IMR-90 (cell line): ENCODE data around the gene TNS1. TPM values are rescaled to one million over a fixed set of nuclear protein-coding genes. Genes with fewer than 3 reads are reported as not detected.

Experiments used
- ATAC-seq: fragments of 200-7000 bp; cut with Tn5 transposase; 2 replicates; pipeline ENCODE4 v1.9.1; 2020; ENCODE audit warnings: low read depth, mild to moderate bottlenecking, moderate library complexity
- BruUV-seq: library from RNA; stranded (reverse); fragments of 400-500 nt; replicated peaks from 2 replicates; lab custom pipeline; 2021; lab: Mats Ljungman, UMichigan
- CTCF ChIA-PET: fragments of 300-600 bp; formaldehyde crosslinking; extraction: SDS; loops from one replicate; lab custom pipeline; 2021; ENCODE audit warnings: antibody characterized with exemption; lab: Yijun Ruan, JAX
- POLR2A ChIA-PET: fragments of 300-600 bp; sonication (Branson Sonifier 250); formaldehyde crosslinking; loops from one replicate; lab custom pipeline; 2022; ENCODE audit warnings: antibody characterized with exemption; ENCODE audit not compliant: unreplicated experiment; lab: Charles Lee
- DNase-seq: peaks from one replicate; pipeline ENCODE4 v3.0.0; 2013
- H2AFZ ChIP-seq: replicated peaks from 2 replicates; pipeline ENCODE3; 2013; ENCODE audit warnings: low read length, mild to moderate bottlenecking; ENCODE audit not compliant: poor library complexity
- H2AK5ac ChIP-seq: 2 replicates; pipeline ENCODE4 v1.6.1; 2013; ENCODE audit warnings: low read depth, low read length, inconsistent platforms
- H2AK9ac ChIP-seq: replicated peaks from 2 replicates; pipeline ENCODE3; 2013; ENCODE audit warnings: mild to moderate bottlenecking, low read depth, low read length, moderate library complexity; ENCODE audit not compliant: poor library complexity
- H2BK120ac ChIP-seq: 2 replicates; pipeline ENCODE4 v1.6.1; 2013; ENCODE audit warnings: low read depth, low read length, inconsistent platforms
- H2BK15ac ChIP-seq: 3 replicates; pipeline ENCODE4 v1.6.1; 2013; ENCODE audit warnings: low read depth, low read length, inconsistent platforms
- H2BK20ac ChIP-seq: 2 replicates; pipeline ENCODE4 v1.6.1; 2013; ENCODE audit warnings: low read depth, mild to moderate bottlenecking, inconsistent platforms, low read length, moderate library complexity
- H2BK5ac ChIP-seq: 2 replicates; pipeline ENCODE4 v1.6.1; 2013; ENCODE audit warnings: mild to moderate bottlenecking, low read depth, low read length, inconsistent platforms; ENCODE audit not compliant: poor library complexity, severe bottlenecking
- H3K14ac ChIP-seq: replicated peaks from 2 replicates; pipeline ENCODE4 v1.6.1; 2013; ENCODE audit warnings: low read depth, low read length, inconsistent platforms
- H3K18ac ChIP-seq: 2 replicates; pipeline ENCODE4 v1.6.1; 2013; ENCODE audit warnings: low read depth, low read length, control low read depth
- H3K23ac ChIP-seq: 2 replicates; pipeline ENCODE4 v1.6.1; 2013; ENCODE audit warnings: low read depth, low read length, inconsistent platforms
- H3K27ac ChIP-seq: 2 replicates; pipeline ENCODE4 v1.5.1; 2013; ENCODE audit warnings: mild to moderate bottlenecking, control low read depth, low read length; ENCODE audit not compliant: insufficient read depth
- H3K27me3 ChIP-seq: 2 replicates; pipeline ENCODE4 v1.6.1; 2013; ENCODE audit warnings: low read length; ENCODE audit not compliant: control insufficient read depth, insufficient read depth
- H3K36me3 ChIP-seq: 2 replicates; pipeline ENCODE4 v1.6.1; 2013; ENCODE audit warnings: low read length, mixed read lengths; ENCODE audit not compliant: control insufficient read depth, insufficient read depth
- H3K4ac ChIP-seq: 2 replicates; pipeline ENCODE4 v1.6.1; 2013; ENCODE audit warnings: low read depth, low read length, inconsistent platforms
- H3K4me1 ChIP-seq: 2 replicates; pipeline ENCODE4 v1.6.1; 2013; ENCODE audit warnings: low read length, mixed read lengths; ENCODE audit not compliant: control insufficient read depth, insufficient read depth
- H3K4me2 ChIP-seq: 2 replicates; pipeline ENCODE4 v1.6.1; 2013; ENCODE audit warnings: low read depth, mild to moderate bottlenecking, control low read depth, low read length, moderate library complexity
- H3K4me3 ChIP-seq: 2 replicates; pipeline ENCODE4 v1.5.1; 2013; ENCODE audit warnings: low read depth, mild to moderate bottlenecking, control low read depth, low read length, moderate library complexity; ENCODE audit not compliant: insufficient read depth
- H3K56ac ChIP-seq: 2 replicates; pipeline ENCODE4 v1.6.1; 2013; ENCODE audit warnings: low read length, inconsistent platforms; ENCODE audit not compliant: insufficient read depth; ENCODE audit errors: extremely low read depth
- H3K79me1 ChIP-seq, 2 experiments: 2 replicates each; pipeline ENCODE4 v1.6.1; 2013; ENCODE audit warnings: low read length in 2 of 2, inconsistent platforms in 1 of 2, low read depth in 1 of 2
- H3K9ac ChIP-seq: 2 replicates; pipeline ENCODE4 v1.6.1; 2013; ENCODE audit warnings: low read depth, low read length, control low read depth
- H3K9me1 ChIP-seq: 2 replicates; pipeline ENCODE4 v1.6.1; 2013; ENCODE audit warnings: low read length, inconsistent platforms; ENCODE audit not compliant: insufficient read depth
- H3K9me3 ChIP-seq: 2 replicates; pipeline ENCODE4 v1.6.1; 2013; ENCODE audit warnings: low read length; ENCODE audit not compliant: control insufficient read depth, insufficient read depth
- H4K20me1 ChIP-seq: 2 replicates; pipeline ENCODE4 v1.6.1; 2013; ENCODE audit warnings: low read length, inconsistent platforms; ENCODE audit not compliant: insufficient read depth
- H4K5ac ChIP-seq: 2 replicates; pipeline ENCODE4 v1.6.1; 2013; ENCODE audit warnings: mild to moderate bottlenecking, low read depth, low read length, control low read depth
- H4K8ac ChIP-seq, 2 experiments: 2 replicates each; pipeline ENCODE4 v1.6.1; 2013; ENCODE audit warnings: low read depth in 2 of 2, low read length in 2 of 2, control low read depth in 1 of 2, inconsistent platforms in 1 of 2
- H4K91ac ChIP-seq: 2 replicates; pipeline ENCODE4 v1.6.1; 2013; ENCODE audit warnings: low read depth, low read length, inconsistent platforms; ENCODE audit not compliant: insufficient read depth
- BHLHE40 ChIP-seq: fragments of 150-350 bp; IDR thresholded peaks from 2 replicates; pipeline ENCODE4 v1.6.1; 2016; ENCODE audit warnings: mild to moderate bottlenecking, low read depth, low read length
- CEBPB ChIP-seq: IDR thresholded peaks from 2 replicates; pipeline ENCODE4 v1.6.1; 2012; ENCODE audit warnings: low read depth, low read length, improper control_type of control experiment
- CHD1 ChIP-seq: IDR thresholded peaks from 2 replicates; pipeline ENCODE4 v1.6.1; 2012; ENCODE audit warnings: low read depth, low read length, improper control_type of control experiment
- FOS ChIP-seq: fragments of 150-350 bp; IDR thresholded peaks from 2 replicates; pipeline ENCODE4 v1.6.1; 2016; ENCODE audit warnings: low read depth, low read length
- MAFK ChIP-seq: IDR thresholded peaks from 2 replicates; pipeline ENCODE4 v1.6.1; 2012; ENCODE audit warnings: low read depth, low read length, improper control_type of control experiment
- MAZ ChIP-seq: IDR thresholded peaks from 2 replicates; pipeline ENCODE4 v1.6.1; 2012; ENCODE audit warnings: low read depth, mild to moderate bottlenecking, low read length, improper control_type of control experiment, moderate library complexity, borderline replicate concordance
- MXI1 ChIP-seq: IDR thresholded peaks from 2 replicates; pipeline ENCODE4 v1.6.1; 2012; ENCODE audit warnings: low read depth, mild to moderate bottlenecking, low read length, moderate library complexity, borderline replicate concordance
- NFE2L2 ChIP-seq: fragments of 150-350 bp; IDR thresholded peaks from 2 replicates; pipeline ENCODE4 v1.6.1; 2016; ENCODE audit warnings: low read depth, mild to moderate bottlenecking, low read length
- POLR2A ChIP-seq: IDR thresholded peaks from 2 replicates; pipeline ENCODE4 v1.6.1; 2012; ENCODE audit warnings: mild to moderate bottlenecking, low read depth, low read length
- RAD21 ChIP-seq: IDR thresholded peaks from 2 replicates; pipeline ENCODE4 v1.6.1; 2012; ENCODE audit warnings: low read length, improper control_type of control experiment
- RCOR1 ChIP-seq: IDR thresholded peaks from 2 replicates; pipeline ENCODE4 v1.6.1; 2012; ENCODE audit warnings: mild to moderate bottlenecking, low read length, improper control_type of control experiment; ENCODE audit not compliant: insufficient replicate concordance
- RFX5 ChIP-seq: IDR thresholded peaks from 2 replicates; pipeline ENCODE4 v1.8.0; 2012; ENCODE audit warnings: low read depth, mild to moderate bottlenecking, low read length, moderate library complexity
- SMC3 ChIP-seq: fragments of 150-350 bp; IDR thresholded peaks from 2 replicates; pipeline ENCODE4 v1.6.1; 2016; ENCODE audit warnings: low read depth, mild to moderate bottlenecking, antibody characterized with exemption, low read length, moderate library complexity
- WGBS, 2 experiments: methylation state at CpG; one replicate each; pipeline versions ENCODE4 v1.1.5 to v1.1.7; 2013; ENCODE audit warnings: missing lambda C conversion rate in 2 of 2; ENCODE audit not compliant: insufficient read length in 1 of 2; ENCODE audit errors: extremely low coverage in 2 of 2; 5-methylcytosine and 5-hydroxymethylcytosine counted together
- dilution Hi-C: fragments of 300-500 bp; cut with HindIII; formaldehyde crosslinking; loops from one replicate; pipeline ENCODE4 v1.14.3; 2018; ENCODE audit warnings: low sequenced_read_pairs; ENCODE audit not compliant: unreplicated experiment
- in situ Hi-C: fragments of 300-500 bp; cut with MboI; formaldehyde crosslinking; loops from 3 replicates; pipeline ENCODE4 v1.14.3; 2019; ENCODE audit warnings: low sequenced_read_pairs, inconsistent platforms, mixed read lengths
- intact Hi-C: fragments of 100-400 bp; cut with micrococcal nuclease; formaldehyde crosslinking; loops from 2 replicates; pipeline ENCODE4 v1.10.0; 2022
- polyA plus RNA-seq, 3 experiments: library from polyadenylated mRNA; depleted of rRNA; stranded (reverse); fragments of >200 nt; gene quantifications; 2 replicates each; pipeline ENCODE4 v1.2.3, GENCODE V29; 2012; ENCODE audit warnings: low replicate concordance in 1 of 3
- total RNA-seq: library from RNA; depleted of rRNA; stranded (reverse); fragments of >200 nt; gene quantifications from 2 replicates; pipeline ENCODE4 v1.2.3, GENCODE V29; 2012
- TF ChIP-seq, protein P1 (sequence below): fragments of 150-350 bp; IDR thresholded peaks from 2 replicates; pipeline ENCODE4 v1.6.1; 2017; ENCODE audit warnings: mild to moderate bottlenecking, antibody characterized with exemption, low read length, low read depth
- TF ChIP-seq, protein P2 (sequence below): conservative IDR thresholded peaks from 2 replicates; pipeline ENCODE4 v1.5.1; 2012; ENCODE audit warnings: mild to moderate bottlenecking, low read depth, low read length, improper control_type of control experiment
- TF ChIP-seq, protein P3 (sequence below): fragments of 150-350 bp; IDR thresholded peaks from 2 replicates; pipeline ENCODE4 v1.6.1; 2016; ENCODE audit warnings: low read depth, mild to moderate bottlenecking, low read length, moderate library complexity, borderline replicate concordance

Gene TNS1
- total and polyA plus RNA-seq, 2 of the 4 experiments (the other 2 are of a cell fraction): 41.1 to 45.2 TPM

DNA sequence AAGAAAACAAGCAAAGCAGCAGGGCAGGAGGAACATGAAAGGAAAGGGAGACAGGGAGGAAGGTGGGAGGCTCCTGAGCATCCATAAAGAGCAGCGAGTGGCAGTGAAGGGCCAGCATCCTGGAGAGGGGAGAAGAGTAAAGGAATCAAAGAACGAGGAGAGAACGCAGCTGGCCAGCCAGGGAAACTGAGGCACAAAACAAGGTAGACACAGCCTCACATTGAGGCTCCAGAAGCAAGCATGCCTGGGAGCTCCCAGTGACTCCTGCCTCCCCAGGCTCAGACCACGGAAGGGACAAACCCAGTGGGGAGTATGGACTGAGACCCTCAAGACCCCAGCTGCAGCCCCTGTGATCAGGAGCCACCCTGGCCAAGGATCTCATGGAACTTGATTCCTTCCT is 14.0 kb upstream of the TNS1 start:
- no peak overlapping the region for H2BK5ac ChIP-seq
- H2AFZ ChIP-seq: no peak overlapping the region
- no peak overlapping the region for H3K4ac ChIP-seq
- H4K20me1 ChIP-seq: no peaks in the 10 kb centered on the region
- POLR2A ChIA-PET: no interaction called here
- no peak overlapping the region for H2AK9ac ChIP-seq
- H2AK5ac ChIP-seq: no peak overlapping the region
- no TSS peak for BruUV-seq
- H3K14ac ChIP-seq: no peak overlapping the region
- no peak overlapping the region for H3K18ac ChIP-seq
- no peaks in the 10 kb centered on the region for H3K36me3 ChIP-seq
- in situ Hi-C loops: no loop called here
- intact Hi-C loops: no loop called here
- no peaks in the 10 kb centered on the region for H3K79me1 ChIP-seq
- no peak overlapping the region for H3K27ac ChIP-seq
- no peak overlapping the region for H4K8ac ChIP-seq
- dilution Hi-C loops: no loop called here
- no peak overlapping the region for H3K23ac ChIP-seq
- DNase-seq (no peak), ATAC-seq (no peak)
- TF ChIP-seq RFX5 (no peak), NFE2L2 (no peak), SMC3 (no peak), POLR2A (no peak), RCOR1 (no peak), MAFK (no peak), FOS (no peak), MAZ (no peak), BHLHE40 (no peak), MXI1 (no peak), RAD21 (no peak), CHD1 (no peak), CEBPB (no peak)
- TF ChIP-seq, protein P1, sequence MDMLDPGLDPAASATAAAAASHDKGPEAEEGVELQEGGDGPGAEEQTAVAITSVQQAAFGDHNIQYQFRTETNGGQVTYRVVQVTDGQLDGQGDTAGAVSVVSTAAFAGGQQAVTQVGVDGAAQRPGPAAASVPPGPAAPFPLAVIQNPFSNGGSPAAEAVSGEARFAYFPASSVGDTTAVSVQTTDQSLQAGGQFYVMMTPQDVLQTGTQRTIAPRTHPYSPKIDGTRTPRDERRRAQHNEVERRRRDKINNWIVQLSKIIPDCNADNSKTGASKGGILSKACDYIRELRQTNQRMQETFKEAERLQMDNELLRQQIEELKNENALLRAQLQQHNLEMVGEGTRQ: no peak
- TF ChIP-seq, protein P2, sequence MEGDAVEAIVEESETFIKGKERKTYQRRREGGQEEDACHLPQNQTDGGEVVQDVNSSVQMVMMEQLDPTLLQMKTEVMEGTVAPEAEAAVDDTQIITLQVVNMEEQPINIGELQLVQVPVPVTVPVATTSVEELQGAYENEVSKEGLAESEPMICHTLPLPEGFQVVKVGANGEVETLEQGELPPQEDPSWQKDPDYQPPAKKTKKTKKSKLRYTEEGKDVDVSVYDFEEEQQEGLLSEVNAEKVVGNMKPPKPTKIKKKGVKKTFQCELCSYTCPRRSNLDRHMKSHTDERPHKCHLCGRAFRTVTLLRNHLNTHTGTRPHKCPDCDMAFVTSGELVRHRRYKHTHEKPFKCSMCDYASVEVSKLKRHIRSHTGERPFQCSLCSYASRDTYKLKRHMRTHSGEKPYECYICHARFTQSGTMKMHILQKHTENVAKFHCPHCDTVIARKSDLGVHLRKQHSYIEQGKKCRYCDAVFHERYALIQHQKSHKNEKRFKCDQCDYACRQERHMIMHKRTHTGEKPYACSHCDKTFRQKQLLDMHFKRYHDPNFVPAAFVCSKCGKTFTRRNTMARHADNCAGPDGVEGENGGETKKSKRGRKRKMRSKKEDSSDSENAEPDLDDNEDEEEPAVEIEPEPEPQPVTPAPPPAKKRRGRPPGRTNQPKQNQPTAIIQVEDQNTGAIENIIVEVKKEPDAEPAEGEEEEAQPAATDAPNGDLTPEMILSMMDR: no peak
- TF ChIP-seq, protein P3, sequence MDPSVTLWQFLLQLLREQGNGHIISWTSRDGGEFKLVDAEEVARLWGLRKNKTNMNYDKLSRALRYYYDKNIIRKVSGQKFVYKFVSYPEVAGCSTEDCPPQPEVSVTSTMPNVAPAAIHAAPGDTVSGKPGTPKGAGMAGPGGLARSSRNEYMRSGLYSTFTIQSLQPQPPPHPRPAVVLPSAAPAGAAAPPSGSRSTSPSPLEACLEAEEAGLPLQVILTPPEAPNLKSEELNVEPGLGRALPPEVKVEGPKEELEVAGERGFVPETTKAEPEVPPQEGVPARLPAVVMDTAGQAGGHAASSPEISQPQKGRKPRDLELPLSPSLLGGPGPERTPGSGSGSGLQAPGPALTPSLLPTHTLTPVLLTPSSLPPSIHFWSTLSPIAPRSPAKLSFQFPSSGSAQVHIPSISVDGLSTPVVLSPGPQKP: no peak
- no peak overlapping the region for H2BK20ac ChIP-seq
- no peak overlapping the region for H2BK15ac ChIP-seq
- no peaks in the 10 kb centered on the region for H3K9me1 ChIP-seq
- H3K27me3 ChIP-seq: peaks cover 14% of the 10 kb centered on the region
- no peaks in the 10 kb centered on the region for H3K9me3 ChIP-seq
- no peak overlapping the region for H3K4me2 ChIP-seq
- H4K5ac ChIP-seq: no peak overlapping the region
- H2BK120ac ChIP-seq: no peak overlapping the region
- no peak overlapping the region for H4K91ac ChIP-seq
- H3K4me1 ChIP-seq: peaks cover 5% of the 10 kb centered on the region; the same call in 1 of the 2 replicates
- CTCF ChIA-PET: no interaction called here
- WGBS, 2 experiments: no CpG with 5 or more reads among the region's 4 CpGs
- no peak overlapping the region for H3K56ac ChIP-seq
- H3K4me3 ChIP-seq: no peak overlapping the region
- no peak overlapping the region for H3K9ac ChIP-seq
